H1 (cell line): ENCODE data around the gene NAV2. TPM values are rescaled to one million over a fixed set of nuclear protein-coding genes. Genes with fewer than 3 reads are reported as not detected.

Experiments used
- CTCF ChIA-PET: fragments of 300-600 bp; sonication (Branson Sonifier 250); formaldehyde crosslinking; loops from one replicate; lab custom pipeline; 2021; ENCODE audit not compliant: partially characterized antibody; lab: Charles Lee
- POLR2A ChIA-PET: fragments of 300-600 bp; sonication (Branson Sonifier 250); formaldehyde crosslinking; loops from one replicate; lab custom pipeline; 2021; ENCODE audit warnings: inconsistent platforms; ENCODE audit not compliant: partially characterized antibody; lab: Charles Lee
- DNase-seq, 2 experiments: peaks; one replicate each; pipeline versions ENCODE4 v3.0.0 to v3.0.0-alpha.2; 2010 to 2022; ENCODE audit warnings: low spot score in 2 of 2, low read depth in 1 of 2, mixed read lengths in 1 of 2
- FAIRE-seq: peaks from 2 replicates; lab custom pipeline; 2011; peaks lifted over from hg19 to GRCh38; lab: Jason Lieb, UNC
- H2AFZ ChIP-seq: 2 replicates; pipeline ENCODE4 v1.8.1; 2012; ENCODE audit warnings: low read length, inconsistent platforms
- H2AK5ac ChIP-seq: 2 replicates; pipeline ENCODE4 v1.6.1; 2013; ENCODE audit warnings: low read depth, low read length
- H2BK120ac ChIP-seq: replicated peaks from 2 replicates; pipeline ENCODE3; 2013; ENCODE audit warnings: low read depth, low read length, inconsistent platforms
- H2BK12ac ChIP-seq: 2 replicates; pipeline ENCODE4 v1.6.1; 2013; ENCODE audit warnings: low read depth, low read length
- H2BK15ac ChIP-seq: 2 replicates; pipeline ENCODE4 v1.6.1; 2013; ENCODE audit warnings: low read length
- H2BK20ac ChIP-seq: 2 replicates; pipeline ENCODE4 v1.6.1; 2013; ENCODE audit warnings: low read length
- H2BK5ac ChIP-seq: 2 replicates; pipeline ENCODE4 v1.6.1; 2013; ENCODE audit warnings: low read depth, low read length
- H3K14ac ChIP-seq: 2 replicates; pipeline ENCODE4 v1.6.1; 2013; ENCODE audit warnings: inconsistent platforms; ENCODE audit not compliant: insufficient read length
- H3K18ac ChIP-seq: 2 replicates; pipeline ENCODE4 v1.6.1; 2013; ENCODE audit warnings: low read length; ENCODE audit errors: extremely low read depth
- H3K23ac ChIP-seq: 2 replicates; pipeline ENCODE4 v1.6.1; 2013; ENCODE audit warnings: inconsistent platforms; ENCODE audit not compliant: insufficient read length
- H3K23me2 ChIP-seq: 2 replicates; pipeline ENCODE4 v1.6.1; 2013; ENCODE audit warnings: low read depth, low read length
- H3K27ac ChIP-seq: 2 replicates; pipeline ENCODE4 v1.6.1; 2011; ENCODE audit warnings: low read depth, low read length, inconsistent platforms
- H3K27me3 ChIP-seq, 4 experiments: replicated peaks in 1 of 4; 1 replicate in 1 of 4; 2 replicates in 3 of 4; pipeline versions ENCODE4 v1.6.1 to v1.8.1; 2011 to 2013; ENCODE audit warnings: low read length in 3 of 4, mild to moderate bottlenecking in 3 of 4, inconsistent platforms in 2 of 4, mixed read lengths in 2 of 4, moderate library complexity in 1 of 4; ENCODE audit not compliant: control insufficient read depth in 3 of 4, insufficient read depth in 3 of 4; ENCODE audit errors: extremely low read depth in 1 of 4
- H3K36me3 ChIP-seq, 4 experiments: 2 replicates each; pipeline versions ENCODE4 v1.6.1 to v1.8.1; 2011 to 2013; ENCODE audit warnings: mild to moderate bottlenecking in 4 of 4, low read length in 3 of 4, moderate library complexity in 2 of 4, control low read depth in 1 of 4, inconsistent platforms in 1 of 4; ENCODE audit not compliant: insufficient read depth in 4 of 4, control insufficient read depth in 2 of 4
- H3K4ac ChIP-seq: replicated peaks from 2 replicates; pipeline ENCODE3; 2013; ENCODE audit warnings: low read length, low read depth, mixed read lengths, inconsistent platforms; ENCODE audit not compliant: insufficient read length
- H3K4me1 ChIP-seq, 4 experiments: replicated peaks in 1 of 4; 1 replicate in 1 of 4; 2 replicates in 3 of 4; pipeline versions ENCODE4 v1.6.1 to v1.8.1; 2011 to 2013; ENCODE audit warnings: low read length in 3 of 4, inconsistent platforms in 2 of 4, mixed read lengths in 1 of 4; ENCODE audit not compliant: insufficient read depth in 4 of 4, control insufficient read depth in 3 of 4
- H3K4me2 ChIP-seq, 2 experiments: 2 replicates each; pipeline versions ENCODE4 v1.6.1 to v1.8.1; 2011 to 2013; ENCODE audit warnings: low read depth in 2 of 2, low read length in 2 of 2, control low read depth in 1 of 2, inconsistent platforms in 1 of 2, mild to moderate bottlenecking in 1 of 2; ENCODE audit not compliant: insufficient read depth in 1 of 2
- H3K4me3 ChIP-seq, 4 experiments: fragments of 200-600, 300-600 bp in 1 of 4; sonication (generic), shearing (Covaris generic), sonication (Bioruptor Twin) in 1 of 4; 2 replicates each; pipeline versions ENCODE4 v1.5.1 to v1.8.1; 2011 to 2016; ENCODE audit warnings: low read length in 4 of 4, low read depth in 3 of 4, control low read depth in 2 of 4, inconsistent platforms in 2 of 4, mild to moderate bottlenecking in 2 of 4, mixed read lengths in 1 of 4, moderate library complexity in 1 of 4; ENCODE audit not compliant: insufficient read depth in 2 of 4; ENCODE audit errors: extremely low read depth in 1 of 4
- H3K56ac ChIP-seq: replicated peaks from 2 replicates; pipeline ENCODE3; 2013; ENCODE audit warnings: low read depth, mild to moderate bottlenecking, mixed read lengths, low read length, inconsistent platforms; ENCODE audit not compliant: insufficient read length
- H3K79me1 ChIP-seq: 2 replicates; pipeline ENCODE4 v1.6.1; 2013; ENCODE audit warnings: low read depth, low read length, control low read depth
- H3K79me2 ChIP-seq, 2 experiments: 2 replicates each; pipeline versions ENCODE4 v1.6.1 to v1.8.1; 2012 to 2013; ENCODE audit warnings: low read length in 2 of 2, mild to moderate bottlenecking in 2 of 2, inconsistent platforms in 1 of 2; ENCODE audit not compliant: insufficient read depth in 2 of 2, control insufficient read depth in 1 of 2
- H3K9ac ChIP-seq, 4 experiments: replicated peaks in 1 of 4; 1 replicate in 1 of 4; 2 replicates in 3 of 4; pipeline versions ENCODE4 v1.6.1 to v1.8.1; 2011 to 2013; ENCODE audit warnings: low read depth in 3 of 4, low read length in 3 of 4, control low read depth in 2 of 4, mild to moderate bottlenecking in 2 of 4, moderate library complexity in 2 of 4, inconsistent platforms in 1 of 4; ENCODE audit errors: extremely low read depth in 1 of 4
- H3K9me3 ChIP-seq, 2 experiments: 2 replicates each; pipeline versions ENCODE4 v1.6.1 to v1.8.1; 2012 to 2013; ENCODE audit warnings: mild to moderate bottlenecking in 2 of 2, moderate library complexity in 2 of 2, control low read depth in 1 of 2, inconsistent platforms in 1 of 2, low read depth in 1 of 2, low read length in 1 of 2, mixed read lengths in 1 of 2; ENCODE audit not compliant: insufficient read depth in 2 of 2
- H4K20me1 ChIP-seq, 2 experiments: replicated peaks in 1 of 2; 2 replicates each; pipeline versions ENCODE3 to v1.8.1; 2011 to 2013; ENCODE audit warnings: inconsistent platforms in 2 of 2, low read length in 2 of 2, mild to moderate bottlenecking in 1 of 2; ENCODE audit not compliant: insufficient read depth in 2 of 2, control insufficient read depth in 1 of 2
- H4K5ac ChIP-seq: 2 replicates; pipeline ENCODE4 v1.6.1; 2013; ENCODE audit warnings: low read length, low read depth, mixed read lengths, inconsistent platforms; ENCODE audit not compliant: insufficient read length
- H4K8ac ChIP-seq: 2 replicates; pipeline ENCODE4 v1.8.0; 2013; ENCODE audit warnings: mild to moderate bottlenecking, moderate library complexity, low read length, inconsistent platforms; ENCODE audit not compliant: insufficient read depth; ENCODE audit errors: extremely low read depth
- H4K91ac ChIP-seq: replicated peaks from 2 replicates; pipeline ENCODE3; 2013; ENCODE audit warnings: low read length, mixed read lengths, inconsistent platforms; ENCODE audit not compliant: insufficient read length
- ASH2L ChIP-seq: fragments of 200-600, 300-600 bp; sonication (generic); IDR thresholded peaks from one replicate; pipeline ENCODE4 v1.7.1; 2017; ENCODE audit warnings: low read length
- CBX5 ChIP-seq: fragments of 300-800, 300-1000 bp; sonication (generic); IDR thresholded peaks from 2 replicates; pipeline ENCODE4 v1.7.1; 2016; ENCODE audit warnings: antibody characterized with exemption, low read length, low read depth
- CTBP2 ChIP-seq: IDR thresholded peaks from 2 replicates; pipeline ENCODE4 v1.7.0; 2011; ENCODE audit warnings: borderline replicate concordance, mild to moderate bottlenecking, moderate library complexity, mixed read lengths, low read length; ENCODE audit not compliant: insufficient read depth, insufficient read length
- GABPA ChIP-seq: IDR thresholded peaks from 2 replicates; pipeline ENCODE4 v1.6.1; 2011; ENCODE audit warnings: mild to moderate bottlenecking, low read length, moderate library complexity, borderline replicate concordance; ENCODE audit not compliant: insufficient read depth
- JUND ChIP-seq: IDR thresholded peaks from 2 replicates; pipeline ENCODE4 v1.6.1; 2011; ENCODE audit warnings: mild to moderate bottlenecking, improper control_type of control experiment, low read length
- PHF8 ChIP-seq: fragments of 200-600 bp; sonication (generic); conservative IDR thresholded peaks from 2 replicates; pipeline ENCODE4 v1.7.1; 2012; ENCODE audit warnings: low read depth, mild to moderate bottlenecking, inconsistent platforms, low read length, moderate library complexity
- POLR2A ChIP-seq, 2 experiments: IDR thresholded peaks; 1 replicate in 1 of 2; 2 replicates in 1 of 2; pipeline ENCODE4 v1.6.1; 2011; ENCODE audit warnings: low read depth in 2 of 2, low read length in 2 of 2, mild to moderate bottlenecking in 2 of 2; ENCODE audit errors: control extremely low read depth in 1 of 2
- RFX5 ChIP-seq: IDR thresholded peaks from 2 replicates; pipeline ENCODE4 v1.6.1; 2011; ENCODE audit warnings: low read depth, low read length, improper control_type of control experiment, borderline replicate concordance
- TBP ChIP-seq: IDR thresholded peaks from 2 replicates; pipeline ENCODE4 v1.6.1; 2011; ENCODE audit warnings: low read depth, low read length, improper control_type of control experiment
- ZNF274 ChIP-seq: IDR thresholded peaks from 2 replicates; pipeline ENCODE4 v1.7.0; 2012; ENCODE audit warnings: low read length, borderline replicate concordance; ENCODE audit errors: extremely low read depth
- WGBS, 2 experiments: shearing (Covaris generic) in 1 of 2; methylation state at CpG; one replicate each; pipeline versions ENCODE4 v1.1.6 to v1.1.7; 2013 to 2015; ENCODE audit warnings: low lambda C conversion rate in 2 of 2, mixed read lengths in 2 of 2, inconsistent platforms in 1 of 2, low coverage in 1 of 2, missing lambda C conversion rate in 1 of 2; ENCODE audit not compliant: insufficient replicate concordance in 2 of 2, insufficient coverage in 1 of 2, insufficient read length in 1 of 2; ENCODE audit errors: extremely low coverage in 1 of 2, missing lambda C conversion rate in 1 of 2; 5-methylcytosine and 5-hydroxymethylcytosine counted together
- polyA plus RNA-seq, 7 experiments: library from polyadenylated mRNA; depleted of rRNA in 3 of 7; stranded (reverse) in 5 of 7; unstranded in 2 of 7; fragments of >200 nt in 5 of 7; fragments of 200-250 nt in 2 of 7; gene quantifications; 1 replicate in 5 of 7; 2 replicates in 1 of 7; 4 replicates in 1 of 7; pipeline versions ENCODE4 v1.2.1 to v1.2.3, GENCODE V29; 2011 to 2013; ENCODE audit warnings: missing spikeins in 2 of 7, mixed read lengths in 2 of 7
- total RNA-seq: library from RNA; stranded (reverse); fragmentation: NEBNext Ultra II Directional; extraction: Animal tissue kit (Norgen Biotek cat#: 25700); gene quantifications from 2 replicates; pipeline ENCODE4 v1.2.1, GENCODE V29; 2021

NAV2 gene
- total and polyA plus RNA-seq, 2 of the 8 experiments (the other 6 are each of a cell fraction or from before 2014, with no cell fraction given), result 35.6 to 73.6 TPM

DNA sequence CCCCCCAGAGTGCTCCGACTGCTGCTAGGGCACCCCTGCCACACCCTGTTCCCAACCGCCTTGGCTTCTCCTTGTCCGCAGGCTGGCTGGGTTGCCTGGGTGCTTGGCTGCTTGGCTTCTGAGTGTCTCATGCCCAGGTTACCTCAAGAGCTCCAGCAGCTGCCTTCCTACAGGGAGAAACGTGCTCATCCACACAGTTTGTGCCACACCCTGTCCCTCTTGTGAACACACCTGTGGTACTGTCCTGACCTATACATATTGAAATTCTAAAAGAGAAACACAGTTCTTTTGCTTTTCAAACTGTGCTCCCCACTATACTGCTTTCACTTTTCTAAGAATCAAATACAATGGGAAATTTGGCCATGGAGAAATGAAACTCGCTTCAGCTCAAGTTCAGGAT is 256.2 kb downstream of the NAV2 start:
- 0 out of 4 replicates have a peak, but pooled peaks cover 0 to 3% of the 10 kb centered on the region in 2 experiments for H3K79me2 ChIP-seq
- H3K18ac ChIP-seq, result no peak overlapping the region
- H2BK20ac ChIP-seq, result no peak overlapping the region
- H4K5ac ChIP-seq, result no peak overlapping the region
- no peak overlapping the region for H3K9ac ChIP-seq
- H2BK5ac ChIP-seq, result no peak overlapping the region
- ChIA-PET POLR2A (no interaction called here), CTCF (interaction anchor here (1.2 to 2.1 kb wide), 7 partner anchors 10 to 160 kb away, joined by 3 to 7 read pairs (median 3); no protein-coding TSS in a partner anchor)
- H2AFZ ChIP-seq, result no peak overlapping the region
- no peaks in the 10 kb centered on the region; the same call in 1 of the 2 replicates for H3K79me1 ChIP-seq
- no peak overlapping the region for H3K56ac ChIP-seq
- no peak overlapping the region for H2AK5ac ChIP-seq
- no peak overlapping the region for H2BK15ac ChIP-seq
- H4K20me1 ChIP-seq, result peaks cover 0 to 4% of the 10 kb centered on the region in 2 experiments
- no peaks in the 10 kb centered on the region for H3K9me3 ChIP-seq
- H2BK12ac ChIP-seq, result no peak overlapping the region
- FAIRE-seq, result no peak
- H3K36me3 ChIP-seq, result peaks cover 0 to 8% (median 4%) of the 10 kb centered on the region in 4 experiments; a peak in 7 of 8 replicates
- no peaks in the 10 kb centered on the region for H3K4me1 ChIP-seq
- no peak overlapping the region for H3K4me2 ChIP-seq
- H3K23me2 ChIP-seq, result no peaks in the 10 kb centered on the region
- no peak overlapping the region for H3K23ac ChIP-seq
- H4K91ac ChIP-seq, result no peak overlapping the region
- WGBS, 2 experiments, result 91% methylated on average over 5 of the region's 5 CpGs; no CpG with 5 or more reads in 1 of the 2 experiments
- no peak overlapping the region for H3K27ac ChIP-seq
- H3K4ac ChIP-seq, result no peak overlapping the region
- H4K8ac ChIP-seq, result no peak overlapping the region
- no peak overlapping the region for H2BK120ac ChIP-seq
- TF ChIP-seq JUND (no peak), POLR2A (IDR thresholded peaks at IDR 0.05; ENCODE audit: control extremely low read depth in 1 of 2, low read depth in 2 of 2, low read length in 2 of 2) (no peak), PHF8 (no peak), ASH2L (no peak), CBX5 (no peak), RFX5 (no peak), ZNF274 (no peak), GABPA (no peak), TBP (no peak), CTBP2 (no peak)
- TF ChIP-seq, all 59 proteins: peak for 0
- Histone ChIP-seq H3K4me3 (no peak overlapping the region), H3K27me3 (no peaks in the 10 kb centered on the region), H3K14ac (no peak overlapping the region)
- no peak for DNase-seq
